Activated CD4-positive, alpha-beta T cell treated with anti-CD3 and anti-CD28 coated beads, Interleukin-2, amount 50 U/mL, for 48 hours (primary cell): ENCODE data around the gene PSMB9.
"Not testable (repeated sequence)": the region's sequence is repeated elsewhere in the genome, so short reads cannot be mapped to it uniquely, and the experiment has no call there.

Experiments
- DNase-seq, 2 experiments: peaks; one replicate each; pipeline ENCODE4 v3.0.0-alpha.2; 2020

Gene PSMB9

GRCh38 chr6:32853541-32854375, at the start of gene PSMB9, which contains the start of gene TAP1:
Gene PSMB9 (plus strand): TSS chr6:32854192. CDS start chr6:32854230, 38 bp downstream.
Gene TAP1 (minus strand): TSS chr6:32853704. CDS start chr6:32853636, 68 bp downstream.
- peak; percentile 96 to 98 for DNase-seq

GRCh38 chr6:32805404-32805803, 48.6 kb upstream of the PSMB9 start:
- not testable (repeated sequence) for DNase-seq

GRCh38 chr6:32807020-32807580, 46.9 kb upstream of the PSMB9 start:
- no peak for DNase-seq

GRCh38 chr6:32809171-32809570, 44.8 kb upstream of the PSMB9 start:
- no peak for DNase-seq

GRCh38 chr6:32814145-32814544, 39.8 kb upstream of the PSMB9 start:
- DNase-seq: no peak

- no peak for DNase-seq
Observed at GRCh38 chr6:32815115-32815514, 38.9 kb upstream of the PSMB9 start.

- DNase-seq: no peak
Observed at GRCh38 chr6:32815996-32816395, 38.0 kb upstream of the PSMB9 start.

- no peak for DNase-seq
Observed at GRCh38 chr6:32816746-32817204, 37.2 kb upstream of the PSMB9 start, which contains the start of gene HLA-DOB. Gene HLA-DOB (minus strand): TSS chr6:32817002. CDS start chr6:32816951, 51 bp downstream.

GRCh38 chr6:32818867-32819266, 35.1 kb upstream of the PSMB9 start:
- DNase-seq: no peak

GRCh38 chr6:32819729-32820128, 34.3 kb upstream of the PSMB9 start:
- DNase-seq: no peak

- DNase-seq: no peak
Observed at GRCh38 chr6:32825966-32826365, 28.0 kb upstream of the PSMB9 start.

GRCh38 chr6:32827025-32827424, 27.0 kb upstream of the PSMB9 start:
- DNase-seq: no peak

GRCh38 chr6:32829495-32829894, 24.5 kb upstream of the PSMB9 start:
- no peak for DNase-seq

GRCh38 chr6:32830017-32830416, 24.0 kb upstream of the PSMB9 start:
- DNase-seq: no peak

- DNase-seq: no peak
Observed at GRCh38 chr6:32830936-32831335, 23.1 kb upstream of the PSMB9 start.

GRCh38 chr6:32832535-32832934, 21.5 kb upstream of the PSMB9 start:
- no peak for DNase-seq

GRCh38 chr6:32833664-32834063, 20.3 kb upstream of the PSMB9 start:
- no peak for DNase-seq

- no peak for DNase-seq
Observed at GRCh38 chr6:32835167-32835893, 18.7 kb upstream of the PSMB9 start.

GRCh38 chr6:32836873-32837272, 17.1 kb upstream of the PSMB9 start:
- no peak for DNase-seq

GRCh38 chr6:32837651-32838113, 16.3 kb upstream of the PSMB9 start:
- DNase-seq: peak in 1 of 2 experiments; percentile 21

- peak; percentile 98 for DNase-seq
Observed at GRCh38 chr6:32838114-32838958, 15.7 kb upstream of the PSMB9 start, which contains the start of gene TAP2. Gene TAP2 (minus strand): TSS chr6:32838739. CDS start chr6:32838233, 506 bp downstream.

GRCh38 chr6:32839356-32839755, 14.6 kb upstream of the PSMB9 start:
- peak in 1 of 2 experiments; percentile 7 for DNase-seq
